GM21526 (cell line): ENCODE results near the gene TMSB4X.
A peak's percentile ranks its signal among the peaks of the same experiment; 100 is the strongest.
"Not testable (repeated sequence)": the region's sequence is repeated elsewhere in the genome, so short reads cannot be mapped to it uniquely, and the experiment has no call there.

Experiments
- ATAC-seq: cut with Tn5 transposase; IDR thresholded peaks from one replicate; pipeline ENCODE4 v1.9.1; 2021; ENCODE audit warnings: moderate library complexity; ENCODE audit not compliant: unreplicated experiment, low FRiP score

Gene TMSB4X

DNA sequence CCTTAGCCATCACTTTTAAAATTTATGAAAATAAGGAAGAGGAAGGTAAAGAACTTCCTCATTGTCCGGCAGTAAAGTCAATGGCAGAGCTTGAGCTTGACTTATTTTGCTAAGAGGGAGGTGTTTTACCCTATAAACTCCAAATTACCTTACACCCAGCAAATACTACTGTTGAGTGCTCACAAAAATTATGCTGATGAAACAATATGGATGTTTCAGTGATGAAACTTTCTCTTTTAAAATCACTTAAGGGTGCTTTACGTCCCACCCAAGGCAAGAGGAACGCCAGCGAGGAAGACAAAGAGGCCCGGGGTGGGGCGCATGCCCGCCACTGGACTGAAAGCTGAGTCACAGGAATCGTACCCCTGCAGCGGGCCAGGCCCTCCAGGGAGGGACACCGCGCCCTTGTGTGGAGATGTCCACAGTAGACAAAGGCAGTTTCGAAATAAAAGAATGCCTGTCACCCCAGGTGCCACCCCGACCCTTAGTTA lies 560 bp upstream of the TMSB4X start:
- ATAC-seq: no peak

DNA sequence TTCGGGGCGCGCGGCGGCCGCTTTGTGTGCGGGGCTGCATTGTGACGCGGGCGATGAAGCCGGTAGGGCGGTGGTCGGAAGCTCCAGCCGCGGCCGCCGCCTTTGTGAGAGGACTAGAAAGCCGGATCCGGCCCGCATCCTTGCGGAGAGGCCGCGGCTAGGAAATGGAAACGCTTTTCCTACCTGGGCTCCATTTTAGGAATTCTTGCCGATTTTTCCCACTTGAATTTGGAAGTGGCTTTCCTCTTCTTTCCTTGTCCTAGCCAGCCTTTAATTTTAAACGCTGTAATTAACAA lies 708 bp downstream of the TMSB4X start:
- no peak for ATAC-seq

DNA sequence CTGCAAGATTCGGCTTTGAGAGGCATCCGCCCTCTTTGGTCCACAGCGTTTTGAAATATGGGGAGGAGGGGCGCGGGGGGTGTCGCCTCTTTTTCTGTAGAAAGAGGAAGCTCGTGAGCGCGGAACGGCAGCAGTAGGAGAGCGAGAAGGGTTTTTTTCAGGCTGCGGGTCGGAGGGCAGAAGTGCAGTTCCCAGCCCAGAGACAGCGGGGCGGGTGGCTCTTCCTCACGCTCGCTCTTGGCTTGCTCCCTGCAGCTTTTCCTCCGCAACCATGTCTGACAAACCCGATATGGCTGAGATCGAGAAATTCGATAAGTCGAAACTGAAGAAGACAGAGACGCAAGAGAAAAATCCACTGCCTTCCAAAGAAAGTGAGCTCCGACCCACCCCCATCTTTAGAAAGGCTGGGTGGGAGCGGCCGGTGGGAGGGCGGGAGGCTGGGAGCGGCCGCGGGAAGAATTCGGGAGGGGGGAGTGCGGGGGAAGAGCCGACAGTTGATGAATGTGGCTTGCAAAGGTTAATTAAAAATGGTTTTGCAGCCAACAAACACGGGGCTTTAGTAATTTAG lies 1.2 kb downstream of the TMSB4X start:
- no peak for ATAC-seq

DNA sequence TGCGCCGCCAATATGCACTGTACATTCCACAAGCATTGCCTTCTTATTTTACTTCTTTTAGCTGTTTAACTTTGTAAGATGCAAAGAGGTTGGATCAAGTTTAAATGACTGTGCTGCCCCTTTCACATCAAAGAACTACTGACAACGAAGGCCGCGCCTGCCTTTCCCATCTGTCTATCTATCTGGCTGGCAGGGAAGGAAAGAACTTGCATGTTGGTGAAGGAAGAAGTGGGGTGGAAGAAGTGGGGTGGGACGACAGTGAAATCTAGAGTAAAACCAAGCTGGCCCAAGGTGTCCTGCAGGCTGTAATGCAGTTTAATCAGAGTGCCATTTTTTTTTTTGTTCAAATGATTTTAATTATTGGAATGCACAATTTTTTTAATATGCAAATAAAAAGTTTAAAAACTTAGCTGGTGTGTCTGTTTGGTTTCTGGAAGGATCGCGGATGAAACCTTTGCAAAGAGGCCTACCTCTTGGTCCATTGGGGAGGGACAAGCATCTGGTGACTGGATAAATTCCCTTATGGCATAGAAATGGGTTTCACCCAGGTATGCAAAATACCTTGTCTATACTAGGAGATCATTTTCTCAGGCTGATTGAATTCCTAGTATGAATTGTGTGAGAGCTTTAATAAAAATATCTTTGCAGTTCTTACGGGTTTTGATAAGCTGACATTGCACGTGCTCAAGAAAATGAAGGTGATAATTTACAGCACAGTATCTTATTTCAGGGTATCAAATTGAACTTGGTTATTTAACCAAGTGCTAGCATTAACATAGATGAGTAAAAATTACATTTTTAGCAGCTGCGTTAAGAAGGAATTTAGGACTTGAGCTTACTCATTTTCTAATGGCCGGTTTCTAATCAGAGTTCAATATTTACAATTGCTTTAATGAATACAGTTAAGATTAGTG lies 2.2 kb downstream of the TMSB4X start:
- ATAC-seq: not testable (repeated sequence)

DNA sequence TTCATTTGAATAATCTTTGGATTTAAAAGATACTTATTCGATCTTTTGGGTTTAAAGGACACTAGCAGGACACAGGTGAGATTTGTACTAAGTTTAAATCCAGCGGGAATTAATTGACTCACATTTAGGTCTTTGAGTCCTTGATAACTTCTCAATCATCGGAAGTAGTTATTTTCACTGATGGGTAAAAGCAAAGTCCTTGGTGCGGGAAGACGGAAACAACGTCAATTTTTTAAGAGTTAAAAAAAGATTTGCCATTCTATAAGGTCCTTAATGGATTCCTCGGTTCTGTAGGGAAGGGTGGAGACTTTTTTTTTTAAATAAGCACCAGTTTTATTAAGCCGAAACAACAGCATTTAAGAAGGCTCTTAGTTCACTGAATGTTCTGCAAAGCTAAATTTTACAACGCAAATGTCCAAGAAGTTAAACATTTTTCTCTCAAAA lies 2.9 kb downstream of the TMSB4X start:
- peak; percentile 2 for ATAC-seq

- peak; percentile 54 for ATAC-seq
Observed at GRCh38 chrX:12978205-12979025, 3.5 kb downstream of the TMSB4X start.

DNA sequence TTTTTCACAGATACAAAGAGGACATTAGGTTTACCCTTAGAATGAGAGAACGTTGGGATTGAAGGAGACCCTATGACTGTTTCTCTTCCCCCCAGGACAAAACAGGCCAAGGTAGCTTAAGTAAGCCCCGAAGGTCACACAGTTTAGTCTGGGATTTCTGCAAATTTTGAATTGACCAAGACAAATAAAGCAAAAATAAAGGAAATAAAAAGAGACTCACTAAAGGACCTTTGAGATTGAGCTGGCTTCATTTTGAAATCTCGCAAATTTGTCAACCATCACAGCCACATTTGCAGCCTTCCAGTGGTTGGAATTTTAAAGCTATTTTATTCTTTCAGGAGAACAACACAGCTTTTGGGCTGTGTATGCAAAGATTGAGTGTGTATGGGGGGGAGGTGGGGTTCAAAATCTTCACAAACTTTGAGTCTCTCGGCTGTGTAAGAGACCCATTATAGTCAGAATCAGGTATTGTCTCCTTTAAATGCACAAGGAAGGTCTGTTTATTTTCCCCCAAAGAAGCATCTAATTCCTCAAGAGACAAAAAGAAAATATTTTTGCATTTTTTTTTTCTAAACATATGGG lies 4.2 kb downstream of the TMSB4X start:
- no peak for ATAC-seq

- ATAC-seq: no peak
Observed at GRCh38 chrX:12979616-12980015, 4.7 kb downstream of the TMSB4X start.

DNA sequence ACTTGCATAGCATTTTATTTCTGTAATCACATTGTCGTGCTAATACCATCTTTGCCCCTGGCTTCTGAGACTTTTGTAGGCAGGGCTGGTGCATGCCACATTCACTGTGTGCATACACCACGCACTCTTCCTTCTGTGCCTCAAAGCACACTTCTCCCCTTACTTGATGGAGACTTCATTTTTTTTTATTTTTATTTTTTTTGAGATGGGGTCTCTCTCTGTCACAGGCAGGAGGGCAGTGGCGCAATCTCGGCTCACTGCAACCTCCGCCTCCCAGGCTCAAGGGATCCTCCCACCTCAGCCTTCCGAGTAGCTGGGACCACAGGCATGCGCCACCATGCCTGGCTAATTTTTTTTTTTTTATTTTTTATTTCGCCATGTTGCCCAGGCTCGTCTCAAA lies 5.1 kb downstream of the TMSB4X start:
- ATAC-seq: not testable (repeated sequence)

- no peak for ATAC-seq
Observed at GRCh38 chrX:12981880-12982279, 7.0 kb downstream of the TMSB4X start.

- peak; percentile 58 for ATAC-seq
Observed at GRCh38 chrX:12984603-12985319, 9.9 kb downstream of the TMSB4X start.

- peak; percentile 9 for ATAC-seq
Observed at GRCh38 chrX:12985331-12985730, 10.4 kb downstream of the TMSB4X start.

- no peak for ATAC-seq
Observed at GRCh38 chrX:12986164-12986779, 11.4 kb downstream of the TMSB4X start.

GRCh38 chrX:12986886-12987285 lies 12.0 kb downstream of the TMSB4X start:
- ATAC-seq: no peak

GRCh38 chrX:12987340-12987739 lies 12.4 kb downstream of the TMSB4X start:
- no peak for ATAC-seq

- no peak for ATAC-seq
Observed at GRCh38 chrX:12987900-12988594, 13.1 kb downstream of the TMSB4X start.

- ATAC-seq: no peak
Observed at GRCh38 chrX:12988797-12989196, 13.9 kb downstream of the TMSB4X start.

- ATAC-seq: no peak
Observed at GRCh38 chrX:12989461-12989860, 14.6 kb downstream of the TMSB4X start.

DNA sequence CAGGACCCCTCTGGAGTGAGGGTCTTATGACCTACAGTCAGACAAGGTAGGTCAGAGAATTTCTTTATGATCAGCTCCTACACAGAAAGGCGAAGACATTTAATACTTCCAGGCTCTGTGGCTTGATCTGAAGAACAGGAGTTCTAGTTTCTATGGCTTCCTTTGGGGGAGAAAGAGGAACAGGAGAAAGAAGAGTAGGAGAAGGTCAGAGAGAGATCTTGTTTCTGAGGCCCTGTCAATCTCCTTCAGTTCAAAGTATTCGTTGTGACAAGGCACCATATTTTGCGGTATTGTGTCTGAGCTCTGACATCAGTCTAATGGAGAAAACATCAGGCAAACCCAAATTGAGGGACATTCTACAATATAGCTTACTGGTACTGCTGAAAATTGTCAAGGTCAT lies 16.7 kb downstream of the TMSB4X start:
- ATAC-seq: no peak
